Neuronal stem cell (in vitro differentiated cells): Measurements from ENCODE around the gene DOCK4.

ENCODE experiments used
- DNase-seq: peaks from one replicate; pipeline ENCODE4 v3.0.0-alpha.2; 2013; ENCODE audit warnings: low spot score
- H2AFZ ChIP-seq: one replicate; pipeline ENCODE4 v1.6.1; 2013; ENCODE audit warnings: mild to moderate bottlenecking, low read length, inconsistent platforms
- H2AK5ac ChIP-seq: 2 replicates; pipeline ENCODE4 v1.6.1; 2013; ENCODE audit warnings: low read depth, mild to moderate bottlenecking, inconsistent platforms, low read length, moderate library complexity, mixed read lengths
- H2BK120ac ChIP-seq: 2 replicates; pipeline ENCODE4 v1.6.1; 2013; ENCODE audit warnings: low read depth, mild to moderate bottlenecking, inconsistent platforms, low read length, moderate library complexity, mixed read lengths
- H2BK12ac ChIP-seq: one replicate; pipeline ENCODE4 v1.6.1; 2013; ENCODE audit warnings: low read length, inconsistent platforms
- H2BK15ac ChIP-seq: 2 replicates; pipeline ENCODE4 v1.6.1; 2013; ENCODE audit warnings: mild to moderate bottlenecking, low read length, inconsistent platforms, mixed read lengths
- H2BK5ac ChIP-seq: one replicate; pipeline ENCODE4 v1.6.1; 2013; ENCODE audit warnings: inconsistent platforms, mild to moderate bottlenecking, low read length, moderate library complexity
- H3K14ac ChIP-seq: one replicate; pipeline ENCODE4 v1.6.1; 2013; ENCODE audit warnings: low read length, inconsistent platforms
- H3K18ac ChIP-seq: 2 replicates; pipeline ENCODE4 v1.6.1; 2013; ENCODE audit warnings: low read length, inconsistent platforms
- H3K23ac ChIP-seq: 2 replicates; pipeline ENCODE4 v1.6.1; 2013; ENCODE audit warnings: low read depth, mild to moderate bottlenecking, mixed read lengths, low read length, inconsistent platforms; ENCODE audit not compliant: poor library complexity
- H3K27ac ChIP-seq: replicated peaks from 3 replicates; pipeline ENCODE4 v1.5.1; 2013; ENCODE audit warnings: low read length, inconsistent platforms
- H3K27me3 ChIP-seq, 3 experiments: 2 replicates each; pipeline ENCODE4 v1.6.1; 2013; ENCODE audit warnings: low read length in 3 of 3, mild to moderate bottlenecking in 2 of 3, inconsistent platforms in 1 of 3, low read depth in 1 of 3, mixed read lengths in 1 of 3, moderate library complexity in 1 of 3; ENCODE audit not compliant: control insufficient read depth in 3 of 3, insufficient read depth in 3 of 3
- H3K36me3 ChIP-seq, 2 donors: replicated peaks in 1 of 2; 2 replicates each; pipeline ENCODE4 v1.6.1; 2013; ENCODE audit warnings: low read length in 2 of 2; ENCODE audit not compliant: control insufficient read depth in 2 of 2, insufficient read depth in 2 of 2
- H3K4ac ChIP-seq: 2 replicates; pipeline ENCODE4 v1.6.1; 2013; ENCODE audit warnings: inconsistent platforms, mild to moderate bottlenecking, low read length, moderate library complexity
- H3K4me1 ChIP-seq, 2 donors: 1 replicate in 1 of 2; 2 replicates in 1 of 2; pipeline ENCODE4 v1.6.1; 2013; ENCODE audit warnings: low read length in 2 of 2, low read depth in 1 of 2; ENCODE audit not compliant: control insufficient read depth in 2 of 2, insufficient read depth in 1 of 2
- H3K4me2 ChIP-seq: one replicate; pipeline ENCODE4 v1.6.1; 2013; ENCODE audit warnings: mild to moderate bottlenecking, low read length, inconsistent platforms; ENCODE audit not compliant: insufficient read depth, poor library complexity, severe bottlenecking
- H3K4me3 ChIP-seq, 2 donors: 2 replicates each; pipeline ENCODE4 v1.5.1; 2013; ENCODE audit warnings: low read length in 2 of 2, mild to moderate bottlenecking in 2 of 2, inconsistent platforms in 1 of 2, moderate library complexity in 1 of 2
- H3K79me1 ChIP-seq: one replicate; pipeline ENCODE4 v1.6.1; 2013; ENCODE audit warnings: low read depth, mild to moderate bottlenecking, inconsistent platforms, low read length, moderate library complexity
- H3K9ac ChIP-seq: one replicate; pipeline ENCODE4 v1.6.1; 2013; ENCODE audit warnings: mild to moderate bottlenecking, low read depth, low read length, inconsistent platforms; ENCODE audit not compliant: poor library complexity
- H3K9me3 ChIP-seq, 2 donors: replicated peaks in 1 of 2; 2 replicates each; pipeline versions ENCODE3 to v1.6.1; 2013; ENCODE audit warnings: low read length in 2 of 2, mild to moderate bottlenecking in 2 of 2, inconsistent platforms in 1 of 2, low read depth in 1 of 2, mixed read lengths in 1 of 2, moderate library complexity in 1 of 2; ENCODE audit not compliant: control insufficient read depth in 2 of 2, insufficient read depth in 1 of 2
- H4K8ac ChIP-seq: one replicate; pipeline ENCODE4 v1.6.1; 2013; ENCODE audit warnings: low read depth, mild to moderate bottlenecking, inconsistent platforms, low read length, moderate library complexity
- H4K91ac ChIP-seq: one replicate; pipeline ENCODE4 v1.6.1; 2013; ENCODE audit warnings: low read length, low read depth, mild to moderate bottlenecking, inconsistent platforms; ENCODE audit not compliant: poor library complexity
- WGBS, 2 donors: extraction: QIAGEN DNeasy Blood & Tissue Kit; methylation state at CpG; one replicate each; pipeline ENCODE4 v1.1.7; 2013; ENCODE audit warnings: missing lambda C conversion rate in 2 of 2, mixed read lengths in 1 of 2; ENCODE audit not compliant: insufficient read length in 2 of 2, insufficient replicate concordance in 1 of 2; ENCODE audit errors: extremely low coverage in 2 of 2; 5-methylcytosine and 5-hydroxymethylcytosine counted together

DOCK4 gene

GRCh38 chr7:112161253-112162141, 44.7 kb downstream of the DOCK4 start:
- Histone ChIP-seq H3K27me3 (no peaks in the 10 kb centered on the region), H4K91ac (no peak overlapping the region), H2AFZ (no peak overlapping the region), H4K8ac (no peak overlapping the region), H2BK5ac (no peak overlapping the region), H3K4me2 (no peak overlapping the region), H3K4me1 (peaks cover 19 to 42% of the 10 kb centered on the region in 2 donors), H3K79me1 (no peaks in the 10 kb centered on the region), H2BK12ac (no peak overlapping the region), H3K36me3 (no peaks in the 10 kb centered on the region), H2BK15ac (no peak overlapping the region), H3K9ac (no peak overlapping the region), H3K9me3 (no peaks in the 10 kb centered on the region), H3K4ac (no peak overlapping the region), H2AK5ac (no peak overlapping the region), H3K18ac (no peak overlapping the region), H3K23ac (no peak overlapping the region), H2BK120ac (no peak overlapping the region), H3K14ac (no peak overlapping the region), H3K27ac (peak overlapping the region; percentile 35), H3K4me3 (no peak overlapping the region)
- no CpG with 5 or more reads among the region's 3 CpGs for WGBS, 2 donors
- DNase-seq: no peak

GRCh38 chr7:112160771-112161150, 45.4 kb downstream of the DOCK4 start:
- Histone ChIP-seq H2BK120ac (no peak overlapping the region), H2BK15ac (no peak overlapping the region), H3K4ac (no peak overlapping the region), H4K91ac (no peak overlapping the region), H3K79me1 (no peaks in the 10 kb centered on the region), H2AK5ac (no peak overlapping the region), H2AFZ (peak overlapping the region; percentile 64), H2BK5ac (no peak overlapping the region), H3K14ac (no peak overlapping the region), H3K36me3 (no peaks in the 10 kb centered on the region), H3K4me1 (peaks cover 19 to 42% of the 10 kb centered on the region in 2 donors), H4K8ac (no peak overlapping the region), H3K4me3 (no peak overlapping the region), H3K23ac (no peak overlapping the region), H3K27ac (no peak overlapping the region), H2BK12ac (no peak overlapping the region), H3K27me3 (no peaks in the 10 kb centered on the region), H3K9me3 (no peaks in the 10 kb centered on the region), H3K18ac (no peak overlapping the region), H3K4me2 (no peak overlapping the region), H3K9ac (no peak overlapping the region)
- no peak for DNase-seq
- no CpG with 5 or more reads among the region's 7 CpGs for WGBS, 2 donors

GRCh38 chr7:112160130-112160770, 45.9 kb downstream of the DOCK4 start:
- H2AFZ ChIP-seq: peak overlapping the region; percentile 64
- H3K4me1 ChIP-seq: peaks cover 19 to 42% of the 10 kb centered on the region in 2 donors
- no peak overlapping the region for H2BK5ac ChIP-seq
- no peaks in the 10 kb centered on the region for H3K27me3 ChIP-seq
- H3K18ac ChIP-seq: no peak overlapping the region
- H2BK15ac ChIP-seq: no peak overlapping the region
- H3K27ac ChIP-seq: no peak overlapping the region
- no peak overlapping the region for H2BK12ac ChIP-seq
- H4K8ac ChIP-seq: no peak overlapping the region
- no peak overlapping the region for H3K4me2 ChIP-seq
- H2BK120ac ChIP-seq: no peak overlapping the region
- H3K9ac ChIP-seq: no peak overlapping the region
- no peaks in the 10 kb centered on the region for H3K36me3 ChIP-seq
- no peak overlapping the region for H4K91ac ChIP-seq
- no peak for DNase-seq
- no peak overlapping the region for H3K14ac ChIP-seq
- H3K4ac ChIP-seq: no peak overlapping the region
- no peaks in the 10 kb centered on the region for H3K9me3 ChIP-seq
- H3K4me3 ChIP-seq: no peak overlapping the region
- WGBS, 2 donors: no CpG with 5 or more reads among the region's 2 CpGs
- no peaks in the 10 kb centered on the region for H3K79me1 ChIP-seq
- no peak overlapping the region for H2AK5ac ChIP-seq
- no peak overlapping the region for H3K23ac ChIP-seq

GRCh38 chr7:112159351-112159750, 46.8 kb downstream of the DOCK4 start:
- Histone ChIP-seq H3K14ac (no peak overlapping the region), H3K9me3 (no peaks in the 10 kb centered on the region), H2BK5ac (no peak overlapping the region), H3K9ac (no peak overlapping the region), H2AK5ac (no peak overlapping the region), H3K79me1 (no peaks in the 10 kb centered on the region), H3K27ac (no peak overlapping the region), H4K91ac (no peak overlapping the region), H4K8ac (no peak overlapping the region), H3K4me3 (no peak overlapping the region), H2BK15ac (no peak overlapping the region), H3K36me3 (no peaks in the 10 kb centered on the region), H3K4me1 (peaks cover 19 to 42% of the 10 kb centered on the region in 2 donors), H3K23ac (no peak overlapping the region), H3K4ac (no peak overlapping the region), H3K4me2 (no peak overlapping the region), H3K27me3 (no peaks in the 10 kb centered on the region), H2BK120ac (no peak overlapping the region), H2BK12ac (no peak overlapping the region), H3K18ac (no peak overlapping the region), H2AFZ (no peak overlapping the region)
- no peak for DNase-seq
- WGBS, 2 donors: no CpG with 5 or more reads among the region's 8 CpGs
